HCT116 (cell line): ENCODE measurements around the gene ZEB2.

Experiments
- CBX3 ChIP-seq: IDR thresholded peaks from 2 replicates; pipeline ENCODE4 v1.6.1; 2012; ENCODE audit warnings: low read depth
- CTCF ChIP-seq, 3 experiments: fragments of 200-600 bp in 1 of 3; sonication (generic) in 1 of 3; IDR thresholded peaks in 2 of 3; conservative IDR thresholded peaks in 1 of 3; 2 replicates each; pipeline ENCODE4 v1.5.1; 2012 to 2017; ENCODE audit warnings: low read depth in 2 of 3, low read length in 2 of 3, antibody characterized with exemption in 1 of 3, borderline replicate concordance in 1 of 3, control low read depth in 1 of 3, mild to moderate bottlenecking in 1 of 3, mixed read lengths in 1 of 3, mixed run types in 1 of 3, moderate library complexity in 1 of 3; ENCODE audit not compliant: insufficient read depth in 1 of 3
- EZH2 ChIP-seq: fragments of 200-600 bp; sonication (generic); IDR thresholded peaks from 2 replicates; pipeline ENCODE4 v1.6.1; 2017; ENCODE audit warnings: antibody characterized with exemption, mixed run types
- POLR2A ChIP-seq: IDR thresholded peaks from 2 replicates; pipeline ENCODE4 v1.7.0; 2011; ENCODE audit warnings: borderline replicate concordance; ENCODE audit not compliant: insufficient read depth, insufficient read length; ENCODE audit errors: extremely low read depth
- POLR2AphosphoS5 ChIP-seq: IDR thresholded peaks from 2 replicates; pipeline ENCODE4 v1.6.1; 2011; ENCODE audit warnings: mild to moderate bottlenecking, low read depth, low read length, moderate library complexity
- TCF7L2 ChIP-seq: IDR thresholded peaks from 2 replicates; pipeline ENCODE4 v1.7.0; 2011; ENCODE audit warnings: borderline replicate concordance, inconsistent platforms; ENCODE audit not compliant: insufficient read depth, insufficient read length; ENCODE audit errors: extremely low read depth
- ZBTB33 ChIP-seq: IDR thresholded peaks from 2 replicates; pipeline ENCODE4 v1.6.1; 2011; ENCODE audit warnings: mild to moderate bottlenecking, low read length, moderate library complexity; ENCODE audit not compliant: insufficient replicate concordance; ENCODE audit errors: extremely low read depth

GRCh38 chr2:144334551-144334950, 185.4 kb downstream of the ZEB2 start:
- no peak for TF ChIP-seq CBX3
- no peak for TF ChIP-seq POLR2AphosphoS5
- TF ChIP-seq TCF7L2, result no peak
- no peak for TF ChIP-seq CTCF (IDR thresholded peaks at IDR 0.05 in 2 of 3, conservative IDR thresholded peaks at IDR 0.05 in 1 of 3; ENCODE audit: borderline replicate concordance in 1 of 3, insufficient read depth in 1 of 3, low read depth in 2 of 3, low read length in 2 of 3)
- no peak for TF ChIP-seq EZH2
- TF ChIP-seq POLR2A, result no peak
- TF ChIP-seq ZBTB33, result no peak
